ENCODE measurements around the gene TTC22. TPM values are rescaled to one million over a fixed set of nuclear protein-coding genes. Genes with fewer than 3 reads are reported as not detected.

Gene TTC22
- total RNA-seq, 1 experiment from 2014 or later = 0.59 TPM

GRCh38 chr1:54850737-54851136 lies 49.6 kb upstream of the TTC22 start:
- H3K4me2 ChIP-seq (ENCODE audit: insufficient read depth, insufficient read length, low read length) = no peak overlapping the region
- no peak overlapping the region for H3K14ac ChIP-seq (ENCODE audit: insufficient read depth, low read length)
- no peaks in the 10 kb centered on the region for H4K20me1 ChIP-seq (ENCODE audit: control insufficient read depth, insufficient read depth, insufficient read length)
- no peak overlapping the region for H3K4me3 Mint-ChIP-seq
- H4K5ac ChIP-seq (ENCODE audit: insufficient read length, low read depth, low read length) = no peak overlapping the region
- no peaks in the 10 kb centered on the region for H3K79me1 ChIP-seq (ENCODE audit: insufficient read depth, low read depth, low read length, poor library complexity, severe bottlenecking)
- H3K27ac Mint-ChIP-seq = peak overlapping the region in 1 of 3 experiments; percentile 52; a peak in 2 of 7 replicates
- no peak overlapping the region for H3T11ph ChIP-seq (ENCODE audit: low read length)
- H2AK5ac ChIP-seq (ENCODE audit: insufficient read length, low read length) = no peak overlapping the region
- no peak overlapping the region for H2BK120ac ChIP-seq (ENCODE audit: low read depth, low read length, poor library complexity, severe bottlenecking)
- no CpG with 5 or more reads among the region's 9 CpGs for whole genome bisulfite sequencing (ENCODE audit: extremely low coverage, insufficient read length, low lambda C conversion rate)
- no peak overlapping the region for H3K4ac ChIP-seq (ENCODE audit: low read depth, low read length)
- no peak overlapping the region for H2BK12ac ChIP-seq (ENCODE audit: insufficient read length, low read depth, low read length)
- no peak for DNase-seq
- H3K56ac ChIP-seq (ENCODE audit: insufficient read length, low read depth, low read length) = no peak overlapping the region
- no peaks in the 10 kb centered on the region for H3K4me1 Mint-ChIP-seq
- H2BK5ac ChIP-seq (ENCODE audit: insufficient read length, low read length) = no peak overlapping the region
- H3K23me2 ChIP-seq (ENCODE audit: insufficient read length, low read depth, low read length, poor library complexity, severe bottlenecking) = no peaks in the 10 kb centered on the region
- H3K9ac ChIP-seq (ENCODE audit: extremely low read depth, insufficient read length, low read length) = no peak overlapping the region
- H3K9me3 ChIP-seq (ENCODE audit: control insufficient read depth, low read depth, low read length) = no peaks in the 10 kb centered on the region
- H3K4me1 ChIP-seq (ENCODE audit: insufficient read depth, low read length) = no peaks in the 10 kb centered on the region
- no peak overlapping the region for H3K18ac ChIP-seq (ENCODE audit: insufficient read length, low read depth, low read length)
- H3K23ac ChIP-seq (ENCODE audit: insufficient read length, low read depth, low read length) = no peak overlapping the region
- H3K79me2 ChIP-seq (ENCODE audit: insufficient read depth, low read length) = no peaks in the 10 kb centered on the region
- H2AFZ ChIP-seq (ENCODE audit: low read length) = no peak overlapping the region
- no peak for TF ChIP-seq CTCF (conservative IDR thresholded peaks at IDR 0.05)
- no peaks in the 10 kb centered on the region for H3K9me3 Mint-ChIP-seq
- H2BK20ac ChIP-seq (ENCODE audit: low read depth, low read length, poor library complexity, severe bottlenecking) = no peak overlapping the region
- H3K36me3 Mint-ChIP-seq (ENCODE audit: insufficient read depth in 1 of 3, low read depth in 3 of 3) = peaks cover 64 to 84% (median 67%) of the 10 kb centered on the region in 3 experiments
- no peaks in the 10 kb centered on the region for H3K27me3 Mint-ChIP-seq (ENCODE audit: low read depth)
- no peak overlapping the region for H4K91ac ChIP-seq (ENCODE audit: insufficient read length, low read depth, low read length)
- no peak overlapping the region for H4K8ac ChIP-seq (replicated peaks; ENCODE audit: insufficient read length, low read depth, low read length)
- no peak overlapping the region for H2BK15ac ChIP-seq (ENCODE audit: low read depth, low read length)
- H3K27ac ChIP-seq (ENCODE audit: insufficient read length, low read depth, low read length) = no peak overlapping the region
- H3K27me3 ChIP-seq (ENCODE audit: insufficient read depth, low read length) = no peaks in the 10 kb centered on the region
